ENCODE measurements around the gene RASGEF1C.

RASGEF1C gene

DNA sequence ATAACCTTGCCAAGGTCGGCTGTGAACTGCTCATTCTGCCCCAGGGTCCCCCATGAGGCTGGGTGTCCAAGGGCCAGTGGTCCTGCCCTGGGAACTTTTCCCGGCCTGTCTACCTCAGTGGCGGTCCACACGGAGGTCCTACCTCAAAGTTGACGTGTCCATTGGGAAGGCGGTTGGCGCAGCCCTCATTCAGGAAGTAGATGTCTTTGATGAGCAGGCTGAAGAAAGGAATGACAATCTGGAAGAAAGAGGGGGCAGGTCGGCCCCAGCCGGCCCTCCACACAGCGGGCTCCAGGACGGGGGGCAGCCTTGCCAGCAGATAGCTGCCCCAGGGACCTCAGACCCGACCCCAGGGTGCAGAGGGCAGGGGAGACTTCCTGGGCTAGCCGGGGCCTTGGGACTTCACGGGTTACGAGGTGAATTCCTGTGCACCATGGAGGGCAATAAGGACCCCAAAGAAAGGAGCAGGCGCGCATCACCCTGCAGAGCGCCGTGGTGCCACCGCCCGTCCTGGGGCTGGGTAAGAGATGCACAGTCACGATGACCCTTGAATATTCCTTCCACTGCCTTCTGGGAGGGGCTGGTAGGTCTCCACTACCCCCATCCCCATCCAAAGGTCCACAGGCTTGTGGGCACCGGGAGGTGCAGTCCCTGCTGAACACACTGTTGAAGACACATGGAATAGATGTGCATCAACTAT lies 94.6 kb downstream of the RASGEF1C start:
- H4K20me1 ChIP-seq (ENCODE audit: insufficient read depth, low read length, poor library complexity, severe bottlenecking), result no peaks in the 10 kb centered on the region
- H3K9me2 ChIP-seq (replicated peaks; ENCODE audit: low read depth, low read length), result no peaks in the 10 kb centered on the region

DNA sequence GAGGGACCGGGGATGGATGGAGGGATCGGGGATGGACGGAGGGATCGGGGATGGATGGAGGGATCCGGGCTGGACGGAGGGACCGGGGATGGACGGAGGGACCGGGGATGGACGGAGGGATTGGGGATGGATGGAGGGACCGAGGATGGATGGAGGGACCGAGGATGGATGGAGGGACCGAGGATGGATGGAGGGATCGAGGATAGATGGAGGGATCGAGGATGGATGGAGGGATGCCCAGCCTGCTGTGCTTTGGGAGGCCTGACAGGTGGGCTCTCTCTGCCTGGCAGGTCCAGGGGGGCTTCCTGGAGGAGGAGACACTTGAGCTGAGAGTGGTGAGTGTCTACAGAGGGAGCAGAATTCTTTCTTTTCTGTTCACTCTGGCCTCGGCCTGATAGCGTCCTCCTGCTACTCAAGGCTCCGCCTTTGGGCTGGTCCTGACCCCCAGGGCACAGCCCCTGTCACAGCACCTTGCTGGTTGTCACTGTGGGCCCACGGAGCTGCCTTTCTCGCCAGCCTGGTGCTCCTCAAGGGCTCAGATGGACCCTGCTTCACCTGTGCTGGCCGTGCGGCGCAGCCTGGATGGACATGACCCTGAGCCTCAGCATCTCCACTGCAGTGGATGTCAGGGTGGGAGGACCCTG lies 95.2 kb downstream of the RASGEF1C start:
- Histone ChIP-seq H3K4me2 (ENCODE audit: low read depth, low read length, poor library complexity, severe bottlenecking) (no peak overlapping the region), H3F3A (ENCODE audit: low read depth) (no peaks in the 10 kb centered on the region), H2AFZ (ENCODE audit: low read length) (no peak overlapping the region), H3K9me2 (replicated peaks; ENCODE audit: low read depth, low read length) (no peaks in the 10 kb centered on the region), H3K36me3 (ENCODE audit: insufficient read depth, low read length) (no peaks in the 10 kb centered on the region), H3K9ac (ENCODE audit: low read depth, low read length, poor library complexity, severe bottlenecking) (no peak overlapping the region), H3K9me3 (ENCODE audit: insufficient read depth, low read depth, low read length) (no peaks in the 10 kb centered on the region), H4K20me1 (ENCODE audit: insufficient read depth, low read length, poor library complexity, severe bottlenecking) (no peaks in the 10 kb centered on the region), H3K4me3 (ENCODE audit: low read length, poor library complexity, severe bottlenecking) (no peak overlapping the region), H3K4me1 (ENCODE audit: insufficient read depth, low read length, poor library complexity, severe bottlenecking) (no peaks in the 10 kb centered on the region), H3K79me2 (ENCODE audit: insufficient read depth, low read length) (no peaks in the 10 kb centered on the region), H3K27me3 (ENCODE audit: insufficient read depth, low read length, poor library complexity, severe bottlenecking) (no peaks in the 10 kb centered on the region)
- no peak for TF ChIP-seq EZH2phosphoT487 (IDR thresholded peaks at IDR 0.05; ENCODE audit: borderline replicate concordance)
- TF ChIP-seq, protein P1, sequence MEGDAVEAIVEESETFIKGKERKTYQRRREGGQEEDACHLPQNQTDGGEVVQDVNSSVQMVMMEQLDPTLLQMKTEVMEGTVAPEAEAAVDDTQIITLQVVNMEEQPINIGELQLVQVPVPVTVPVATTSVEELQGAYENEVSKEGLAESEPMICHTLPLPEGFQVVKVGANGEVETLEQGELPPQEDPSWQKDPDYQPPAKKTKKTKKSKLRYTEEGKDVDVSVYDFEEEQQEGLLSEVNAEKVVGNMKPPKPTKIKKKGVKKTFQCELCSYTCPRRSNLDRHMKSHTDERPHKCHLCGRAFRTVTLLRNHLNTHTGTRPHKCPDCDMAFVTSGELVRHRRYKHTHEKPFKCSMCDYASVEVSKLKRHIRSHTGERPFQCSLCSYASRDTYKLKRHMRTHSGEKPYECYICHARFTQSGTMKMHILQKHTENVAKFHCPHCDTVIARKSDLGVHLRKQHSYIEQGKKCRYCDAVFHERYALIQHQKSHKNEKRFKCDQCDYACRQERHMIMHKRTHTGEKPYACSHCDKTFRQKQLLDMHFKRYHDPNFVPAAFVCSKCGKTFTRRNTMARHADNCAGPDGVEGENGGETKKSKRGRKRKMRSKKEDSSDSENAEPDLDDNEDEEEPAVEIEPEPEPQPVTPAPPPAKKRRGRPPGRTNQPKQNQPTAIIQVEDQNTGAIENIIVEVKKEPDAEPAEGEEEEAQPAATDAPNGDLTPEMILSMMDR (conservative IDR thresholded peaks at IDR 0.05; ENCODE audit: low read length), result no peak

More for the DNA sequence above, 94.6 kb downstream of the RASGEF1C start:
- no peaks in the 10 kb centered on the region for H3K36me3 ChIP-seq (ENCODE audit: insufficient read depth, low read length)
- H2AFZ ChIP-seq (ENCODE audit: low read length), result no peak overlapping the region
- no peaks in the 10 kb centered on the region for H3K27me3 ChIP-seq (ENCODE audit: insufficient read depth, low read length, poor library complexity, severe bottlenecking)
- H3K4me1 ChIP-seq (ENCODE audit: insufficient read depth, low read length, poor library complexity, severe bottlenecking), result no peaks in the 10 kb centered on the region
- TF ChIP-seq, protein P1 (conservative IDR thresholded peaks at IDR 0.05; ENCODE audit: low read length), result no peak
- TF ChIP-seq EZH2phosphoT487 (IDR thresholded peaks at IDR 0.05; ENCODE audit: borderline replicate concordance), result no peak
- no peaks in the 10 kb centered on the region for H3F3A ChIP-seq (ENCODE audit: low read depth)
- no peak overlapping the region for H3K4me2 ChIP-seq (ENCODE audit: low read depth, low read length, poor library complexity, severe bottlenecking)
- H3K9ac ChIP-seq (ENCODE audit: low read depth, low read length, poor library complexity, severe bottlenecking), result no peak overlapping the region
- no peak overlapping the region for H3K4me3 ChIP-seq (ENCODE audit: low read length, poor library complexity, severe bottlenecking)
- no peaks in the 10 kb centered on the region for H3K9me3 ChIP-seq (ENCODE audit: insufficient read depth, low read depth, low read length)
- H3K79me2 ChIP-seq (ENCODE audit: insufficient read depth, low read length), result no peaks in the 10 kb centered on the region

DNA sequence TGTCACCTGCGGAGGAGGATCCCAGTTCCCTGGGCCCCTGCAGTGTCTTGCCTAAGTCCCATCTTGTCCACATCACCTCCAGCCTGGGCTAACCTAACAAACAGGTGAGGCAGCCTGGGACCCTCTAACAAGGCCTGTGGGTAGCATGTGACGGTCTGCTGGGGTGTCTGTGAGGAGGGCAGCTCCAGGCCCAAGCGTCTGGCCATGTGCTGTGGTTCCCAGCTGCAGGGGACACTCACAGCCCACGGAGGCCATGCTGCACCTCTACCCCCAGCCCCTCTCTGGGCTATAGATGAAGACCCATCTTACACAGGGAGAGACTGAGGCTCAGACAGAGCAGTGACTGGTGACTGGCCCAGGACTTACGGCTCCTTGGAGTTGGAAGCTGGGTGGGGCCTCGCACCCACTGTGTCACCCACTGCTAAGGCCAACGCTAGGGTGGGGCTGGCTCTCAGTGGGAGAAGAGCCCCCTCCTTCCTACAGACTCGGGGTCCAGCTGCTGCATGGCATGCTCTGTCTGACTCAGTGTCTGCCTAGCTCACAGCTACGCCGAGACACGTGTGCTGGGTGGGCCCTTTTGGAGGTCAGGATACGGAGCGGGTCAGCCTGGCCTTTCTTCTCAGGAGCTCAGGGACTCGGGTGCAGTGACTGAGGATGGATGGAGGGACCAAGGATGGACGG lies 96.7 kb downstream of the RASGEF1C start:
- no peak for TF ChIP-seq EZH2phosphoT487 (IDR thresholded peaks at IDR 0.05; ENCODE audit: borderline replicate concordance)
- TF ChIP-seq, protein P1 (conservative IDR thresholded peaks at IDR 0.05; ENCODE audit: low read length), result no peak
- Histone ChIP-seq H3K79me2 (ENCODE audit: insufficient read depth, low read length) (no peaks in the 10 kb centered on the region), H3K4me2 (ENCODE audit: low read depth, low read length, poor library complexity, severe bottlenecking) (no peak overlapping the region), H3K9me3 (ENCODE audit: insufficient read depth, low read depth, low read length) (no peaks in the 10 kb centered on the region), H2AFZ (ENCODE audit: low read length) (no peak overlapping the region), H3F3A (ENCODE audit: low read depth) (no peaks in the 10 kb centered on the region), H3K9ac (ENCODE audit: low read depth, low read length, poor library complexity, severe bottlenecking) (no peak overlapping the region), H3K36me3 (ENCODE audit: insufficient read depth, low read length) (no peaks in the 10 kb centered on the region), H4K20me1 (ENCODE audit: insufficient read depth, low read length, poor library complexity, severe bottlenecking) (no peaks in the 10 kb centered on the region), H3K9me2 (replicated peaks; ENCODE audit: low read depth, low read length) (no peaks in the 10 kb centered on the region), H3K4me1 (ENCODE audit: insufficient read depth, low read length, poor library complexity, severe bottlenecking) (no peaks in the 10 kb centered on the region), H3K4me3 (ENCODE audit: low read length, poor library complexity, severe bottlenecking) (no peak overlapping the region), H3K27me3 (ENCODE audit: insufficient read depth, low read length, poor library complexity, severe bottlenecking) (no peaks in the 10 kb centered on the region)
